HG02852 (cell line): ENCODE results near the gene LINS1.
"Not testable (repeated sequence)": the region's sequence is repeated elsewhere in the genome, so short reads cannot be mapped to it uniquely, and the experiment has no call there.

Experiments used
- ATAC-seq: cut with Tn5 transposase; IDR thresholded peaks from one replicate; pipeline ENCODE4 v1.9.1; 2021; ENCODE audit warnings: mild to moderate bottlenecking, moderate library complexity; ENCODE audit not compliant: unreplicated experiment

LINS1 gene

GRCh38 chr15:100601617-100602063 is 344 bp downstream of the LINS1 start:
- peak; percentile 12 for ATAC-seq

GRCh38 chr15:100601163-100601562 is 821 bp downstream of the LINS1 start:
- no peak for ATAC-seq

GRCh38 chr15:100598655-100599054 is 3.3 kb downstream of the LINS1 start:
- ATAC-seq = no peak

- no peak for ATAC-seq
These were observed 4.1 kb downstream of the LINS1 start for GRCh38 chr15:100597862-100598261.

- peak; percentile 80 for ATAC-seq
These were observed 5.2 kb downstream of the LINS1 start for GRCh38 chr15:100596792-100597191.

GRCh38 chr15:100595964-100596363 is 6.0 kb downstream of the LINS1 start:
- ATAC-seq = no peak

GRCh38 chr15:100593431-100593830 is 8.6 kb downstream of the LINS1 start:
- no peak for ATAC-seq

GRCh38 chr15:100592898-100593297 is 9.1 kb downstream of the LINS1 start:
- no peak for ATAC-seq

- no peak for ATAC-seq
These were observed 10.1 kb downstream of the LINS1 start for GRCh38 chr15:100591835-100592234.

- ATAC-seq = not testable (repeated sequence)
These were observed 10.8 kb downstream of the LINS1 start for GRCh38 chr15:100591163-100591562.

GRCh38 chr15:100588638-100589242 is 13.2 kb downstream of the LINS1 start:
- ATAC-seq = no peak

GRCh38 chr15:100580414-100580813 is 21.6 kb downstream of the LINS1 start:
- no peak for ATAC-seq

GRCh38 chr15:100573526-100573925 is 28.5 kb downstream of the LINS1 start:
- ATAC-seq = no peak

GRCh38 chr15:100572362-100572983 is 29.5 kb downstream of the LINS1 start:
- ATAC-seq = no peak

- ATAC-seq = no peak
These were observed 30.3 kb downstream of the LINS1 start for GRCh38 chr15:100571592-100572167.

- peak; percentile 85 for ATAC-seq
These were observed 31.2 kb downstream of the LINS1 start for GRCh38 chr15:100570735-100571313.

GRCh38 chr15:100570275-100570674 is 31.7 kb downstream of the LINS1 start:
- no peak for ATAC-seq

GRCh38 chr15:100569391-100569790 is 32.6 kb downstream of the LINS1 start:
- ATAC-seq = no peak

GRCh38 chr15:100566850-100567628 is 34.9 kb downstream of the LINS1 start:
- no peak for ATAC-seq

GRCh38 chr15:100565591-100565990 is 36.4 kb downstream of the LINS1 start:
- ATAC-seq = no peak

GRCh38 chr15:100560323-100560722 is 41.7 kb downstream of the LINS1 start:
- ATAC-seq = no peak
